H54 (cell line): ENCODE results near the gene ABTB2.

Experiments
- DNase-seq: peaks from one replicate; pipeline ENCODE4 v3.0.0; 2011; ENCODE audit warnings: low spot score, mixed read lengths; ENCODE audit not compliant: insufficient read length
- FAIRE-seq: peaks from 3 replicates; lab custom pipeline; 2011; peaks lifted over from hg19 to GRCh38; lab: Jason Lieb, UNC
- POLR2A ChIP-seq: IDR thresholded peaks from 2 replicates; pipeline ENCODE4 v1.6.1; 2011; ENCODE audit warnings: low read depth, mild to moderate bottlenecking, low read length

ABTB2 gene

GRCh38 chr11:34243600-34244464 is 114.0 kb downstream of the ABTB2 start:
- FAIRE-seq = no peak
- no peak for TF ChIP-seq POLR2A
- peak; percentile 72 for DNase-seq

- no peak for TF ChIP-seq POLR2A
- FAIRE-seq (no peak), DNase-seq (no peak)
These were observed 115.7 kb downstream of the ABTB2 start for GRCh38 chr11:34242037-34242625.

GRCh38 chr11:34240150-34240494 is 117.7 kb downstream of the ABTB2 start:
- no peak for DNase-seq
- TF ChIP-seq POLR2A = no peak
- FAIRE-seq = no peak

GRCh38 chr11:34239465-34240149 is 118.2 kb downstream of the ABTB2 start:
- no peak for FAIRE-seq
- DNase-seq = no peak
- TF ChIP-seq POLR2A = no peak

GRCh38 chr11:34238966-34239365 is 118.8 kb downstream of the ABTB2 start:
- FAIRE-seq = no peak
- no peak for TF ChIP-seq POLR2A
- DNase-seq = no peak

GRCh38 chr11:34238533-34238932 is 119.3 kb downstream of the ABTB2 start:
- TF ChIP-seq POLR2A = no peak
- FAIRE-seq (no peak), DNase-seq (no peak)

- DNase-seq = no peak
- TF ChIP-seq POLR2A = no peak
- no peak for FAIRE-seq
These were observed 121.2 kb downstream of the ABTB2 start for GRCh38 chr11:34236572-34236971.

GRCh38 chr11:34235591-34236071 is 122.2 kb downstream of the ABTB2 start:
- no peak for TF ChIP-seq POLR2A
- no peak for DNase-seq
- no peak for FAIRE-seq

- no peak for TF ChIP-seq POLR2A
- FAIRE-seq (no peak), DNase-seq (no peak)
These were observed 122.6 kb downstream of the ABTB2 start for GRCh38 chr11:34235189-34235588.

GRCh38 chr11:34234086-34234740 is 123.6 kb downstream of the ABTB2 start:
- FAIRE-seq = peak; percentile 79
- peak; percentile 72 for DNase-seq
- no peak for TF ChIP-seq POLR2A

- FAIRE-seq = no peak
- TF ChIP-seq POLR2A = no peak
These were observed 124.6 kb downstream of the ABTB2 start for GRCh38 chr11:34233215-34233614.

GRCh38 chr11:34232807-34233206 is 125.0 kb downstream of the ABTB2 start:
- DNase-seq (no peak), FAIRE-seq (no peak)
- no peak for TF ChIP-seq POLR2A

More at GRCh38 chr11:34233215-34233614, 124.6 kb downstream of the ABTB2 start:
- no peak for DNase-seq

- no peak for FAIRE-seq
These were observed 131.6 kb downstream of the ABTB2 start for GRCh38 chr11:34226210-34226609.

More at GRCh38 chr11:34226210-34226609, 131.6 kb downstream of the ABTB2 start:
- DNase-seq = no peak
- TF ChIP-seq POLR2A = no peak
